Nephron (organoid): ENCODE data around the gene CACNA1I.

Experiments
- H3K27ac Mint-ChIP-seq, 3 experiments: 2 replicates each; pipeline ENCODE4 v1.8.0; 2020; ENCODE audit warnings: mixed read lengths in 3 of 3, mild to moderate bottlenecking in 2 of 3, moderate library complexity in 1 of 3
- H3K27me3 Mint-ChIP-seq: 2 replicates; pipeline ENCODE4 v1.8.0; 2021; ENCODE audit warnings: low read depth, mild to moderate bottlenecking, moderate library complexity, mixed read lengths
- H3K36me3 Mint-ChIP-seq: 2 replicates; pipeline ENCODE4 v1.8.0; 2020; ENCODE audit warnings: low read depth, mixed read lengths
- H3K4me1 Mint-ChIP-seq: 2 replicates; pipeline ENCODE4 v1.8.0; 2020; ENCODE audit warnings: mixed read lengths
- H3K4me3 Mint-ChIP-seq, 3 experiments: 2 replicates each; pipeline ENCODE4 v1.8.0; 2020; ENCODE audit warnings: mild to moderate bottlenecking in 3 of 3, mixed read lengths in 3 of 3, moderate library complexity in 2 of 3
- H3K9me3 Mint-ChIP-seq: 2 replicates; pipeline ENCODE4 v1.8.0; 2020; ENCODE audit warnings: mixed read lengths
- TF ChIP-seq, protein P1 (sequence below), 3 experiments: fragments of 200-600 bp; sonication (generic); IDR thresholded peaks; one replicate each; pipeline ENCODE4 v1.5.0; 2021; ENCODE audit warnings: antibody characterized with exemption in 3 of 3; ENCODE audit not compliant: unreplicated experiment in 3 of 3

Gene CACNA1I

DNA sequence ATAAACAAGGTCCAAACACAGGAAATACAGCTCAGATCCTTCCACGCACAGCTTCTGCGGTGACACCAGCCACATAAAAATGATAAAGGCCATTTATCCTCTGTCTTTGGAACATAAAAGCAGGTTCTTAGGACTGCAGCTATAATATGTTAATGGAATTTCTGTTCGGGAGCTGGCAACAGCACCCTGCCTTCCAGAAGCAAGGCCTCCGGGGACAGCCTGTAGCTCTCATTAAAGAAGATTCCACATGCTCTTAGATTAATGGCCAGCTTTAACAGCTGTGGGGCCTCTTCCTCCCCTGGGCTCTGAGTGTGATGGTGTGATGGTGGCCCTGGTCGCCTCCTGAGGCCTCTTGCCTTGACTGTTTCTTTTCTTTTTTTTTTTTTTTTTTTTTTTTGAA is 137.3 kb downstream of the CACNA1I start:
- Mint-ChIP-seq H3K4me1 (peaks cover 57% of the 10 kb centered on the region), H3K27me3 (peaks cover 61% of the 10 kb centered on the region), H3K27ac (peak overlapping the region in 1 of 3 experiments; percentile 46), H3K36me3 (no peaks in the 10 kb centered on the region), H3K4me3 (no peak overlapping the region), H3K9me3 (no peaks in the 10 kb centered on the region)
- TF ChIP-seq, protein P1, sequence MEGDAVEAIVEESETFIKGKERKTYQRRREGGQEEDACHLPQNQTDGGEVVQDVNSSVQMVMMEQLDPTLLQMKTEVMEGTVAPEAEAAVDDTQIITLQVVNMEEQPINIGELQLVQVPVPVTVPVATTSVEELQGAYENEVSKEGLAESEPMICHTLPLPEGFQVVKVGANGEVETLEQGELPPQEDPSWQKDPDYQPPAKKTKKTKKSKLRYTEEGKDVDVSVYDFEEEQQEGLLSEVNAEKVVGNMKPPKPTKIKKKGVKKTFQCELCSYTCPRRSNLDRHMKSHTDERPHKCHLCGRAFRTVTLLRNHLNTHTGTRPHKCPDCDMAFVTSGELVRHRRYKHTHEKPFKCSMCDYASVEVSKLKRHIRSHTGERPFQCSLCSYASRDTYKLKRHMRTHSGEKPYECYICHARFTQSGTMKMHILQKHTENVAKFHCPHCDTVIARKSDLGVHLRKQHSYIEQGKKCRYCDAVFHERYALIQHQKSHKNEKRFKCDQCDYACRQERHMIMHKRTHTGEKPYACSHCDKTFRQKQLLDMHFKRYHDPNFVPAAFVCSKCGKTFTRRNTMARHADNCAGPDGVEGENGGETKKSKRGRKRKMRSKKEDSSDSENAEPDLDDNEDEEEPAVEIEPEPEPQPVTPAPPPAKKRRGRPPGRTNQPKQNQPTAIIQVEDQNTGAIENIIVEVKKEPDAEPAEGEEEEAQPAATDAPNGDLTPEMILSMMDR (IDR thresholded peaks at IDR 0.05; ENCODE audit: unreplicated experiment in 3 of 3), result no peak

DNA sequence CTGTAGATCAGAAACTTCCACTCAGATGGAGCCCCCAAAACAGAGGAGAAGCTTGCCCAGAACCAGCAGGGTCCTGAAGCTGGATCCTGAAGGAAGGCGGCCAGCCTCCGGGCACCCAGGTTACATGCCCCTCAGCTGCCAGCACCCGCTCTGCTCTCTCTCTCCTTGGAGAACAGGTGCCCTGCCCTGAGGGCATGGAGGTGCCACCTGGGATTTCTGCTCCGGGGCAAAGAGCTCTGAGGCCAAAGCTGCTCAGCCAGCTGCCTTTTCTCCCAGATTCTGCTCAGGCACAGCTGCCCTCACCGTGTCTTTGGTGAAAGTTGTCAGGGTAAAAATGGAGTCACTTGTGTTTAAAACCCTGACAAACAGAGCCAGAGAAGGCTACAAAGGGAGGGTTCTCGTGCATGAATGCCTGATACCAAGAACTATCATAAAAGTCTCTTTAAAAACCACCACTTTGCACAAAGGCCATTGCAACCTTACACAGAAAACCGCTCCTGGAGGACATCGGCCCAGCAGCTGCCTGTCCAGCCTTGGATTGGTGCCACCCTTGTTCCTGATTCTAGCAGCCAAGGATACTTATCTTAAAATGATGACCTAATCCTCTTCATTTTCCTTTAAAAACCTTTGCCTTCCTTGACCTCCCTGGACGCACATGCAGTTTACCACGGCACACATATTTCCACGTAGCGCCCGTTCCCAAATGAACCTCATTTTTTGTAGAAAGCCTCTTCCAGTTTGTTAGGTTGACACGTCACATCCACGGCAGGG is 140.0 kb downstream of the CACNA1I start:
- peaks cover 45% of the 10 kb centered on the region for H3K4me1 Mint-ChIP-seq
- H3K27ac Mint-ChIP-seq, result peak overlapping the region in 1 of 3 experiments; percentile 32
- no peaks in the 10 kb centered on the region for H3K36me3 Mint-ChIP-seq

DNA sequence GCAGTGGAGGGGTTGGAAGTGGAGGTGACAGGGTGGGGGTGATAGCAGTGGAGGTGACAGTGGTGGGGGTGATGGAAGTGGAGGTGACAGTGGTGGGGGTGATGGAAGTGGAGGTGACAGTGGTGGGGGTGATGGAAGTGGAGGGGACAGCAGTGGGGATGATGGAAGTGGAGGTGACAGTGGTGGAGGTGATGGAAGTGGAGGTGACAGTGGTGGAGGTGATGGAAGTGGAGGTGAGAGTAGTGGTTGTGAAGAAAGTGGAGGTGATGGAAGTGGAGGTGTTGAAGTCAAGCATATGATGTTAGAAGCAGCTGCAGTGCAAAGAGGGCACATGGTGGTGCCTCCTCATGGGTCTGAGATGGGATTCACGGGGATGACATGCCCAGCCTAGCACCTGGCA is 141.5 kb downstream of the CACNA1I start:
- TF ChIP-seq, protein P1 (IDR thresholded peaks at IDR 0.05; ENCODE audit: unreplicated experiment in 3 of 3), result no peak
- H3K36me3 Mint-ChIP-seq, result no peaks in the 10 kb centered on the region
- no peak overlapping the region for H3K27ac Mint-ChIP-seq
- no peak overlapping the region for H3K4me3 Mint-ChIP-seq
- H3K4me1 Mint-ChIP-seq, result peaks cover 39% of the 10 kb centered on the region
- H3K9me3 Mint-ChIP-seq, result no peaks in the 10 kb centered on the region
- peaks cover 65% of the 10 kb centered on the region for H3K27me3 Mint-ChIP-seq

More for the DNA sequence above, 140.0 kb downstream of the CACNA1I start:
- H3K4me3 Mint-ChIP-seq, result peak overlapping the region in 1 of 3 experiments; percentile 20
- TF ChIP-seq, protein P1 (IDR thresholded peaks at IDR 0.05; ENCODE audit: unreplicated experiment in 3 of 3), result no peak
- peaks cover 60% of the 10 kb centered on the region for H3K27me3 Mint-ChIP-seq
- H3K9me3 Mint-ChIP-seq, result no peaks in the 10 kb centered on the region

DNA sequence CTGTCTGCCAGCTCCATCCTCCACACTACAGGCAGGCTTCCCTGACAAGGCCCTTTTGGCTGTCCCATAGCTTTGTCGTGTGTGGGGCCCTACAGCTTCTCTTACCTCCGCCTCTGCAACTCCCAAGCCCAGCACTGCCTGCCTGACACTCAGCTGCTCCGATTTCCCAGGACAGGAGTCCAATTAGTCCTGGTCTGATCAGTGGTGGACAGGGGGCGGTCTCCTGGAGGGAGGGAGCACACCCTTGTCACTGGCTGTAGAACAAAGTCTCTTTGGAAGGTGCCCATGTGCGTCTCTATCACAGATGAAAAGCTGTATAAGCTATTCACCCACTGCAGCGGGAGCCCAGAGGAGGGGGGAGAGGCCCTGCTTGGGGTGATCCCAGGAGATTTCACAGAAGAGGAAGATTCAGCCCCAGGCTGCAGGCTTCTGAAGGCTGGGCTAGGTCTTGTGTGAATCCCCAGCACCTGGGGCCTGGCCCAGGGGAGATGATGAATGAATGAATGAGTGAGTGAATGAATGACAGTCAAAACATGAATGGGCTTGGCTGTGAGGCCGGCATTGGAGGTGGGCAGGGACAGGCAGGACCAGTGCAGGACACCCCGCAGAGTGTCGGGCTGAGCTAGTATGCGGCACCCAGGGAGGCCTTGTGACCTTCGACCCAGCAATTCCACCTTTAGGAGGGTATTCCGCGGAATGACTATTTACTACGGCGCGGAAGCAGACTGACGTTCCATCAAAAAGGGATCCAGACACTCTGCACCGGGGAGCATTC is 142.4 kb downstream of the CACNA1I start:
- peaks cover 38% of the 10 kb centered on the region for H3K4me1 Mint-ChIP-seq
- H3K4me3 Mint-ChIP-seq, result no peak overlapping the region
- peaks cover 68% of the 10 kb centered on the region for H3K27me3 Mint-ChIP-seq
- H3K9me3 Mint-ChIP-seq, result no peaks in the 10 kb centered on the region
- H3K36me3 Mint-ChIP-seq, result no peaks in the 10 kb centered on the region
- TF ChIP-seq, protein P1 (IDR thresholded peaks at IDR 0.05; ENCODE audit: unreplicated experiment in 3 of 3), result no peak
- no peak overlapping the region for H3K27ac Mint-ChIP-seq

DNA sequence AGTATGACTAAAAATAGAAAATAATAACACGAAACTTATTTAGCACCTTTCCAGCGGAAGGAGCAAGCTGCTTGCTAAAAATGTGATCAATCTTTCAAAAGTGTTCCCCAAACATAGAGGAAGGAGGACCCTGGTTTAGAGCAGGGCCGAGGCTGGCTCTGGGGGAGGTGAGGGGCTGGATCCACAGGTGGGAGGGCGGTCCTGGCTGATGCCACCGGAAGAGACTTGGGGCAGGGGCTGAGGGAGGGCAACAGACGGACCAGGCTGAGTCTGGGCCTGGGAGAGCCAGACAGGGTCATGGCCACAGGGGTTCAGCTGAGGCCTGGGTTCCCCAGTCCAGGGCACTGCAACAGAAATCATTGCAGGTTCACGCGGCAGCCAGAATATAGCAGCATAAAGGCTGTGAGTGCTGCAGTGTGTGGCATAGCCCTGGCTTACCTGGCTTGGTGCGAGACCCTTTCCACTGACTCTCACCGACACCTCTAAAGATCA is 143.3 kb downstream of the CACNA1I start:
- Mint-ChIP-seq H3K27ac (no peak overlapping the region), H3K4me1 (peaks cover 34% of the 10 kb centered on the region), H3K36me3 (no peaks in the 10 kb centered on the region), H3K9me3 (no peaks in the 10 kb centered on the region), H3K4me3 (no peak overlapping the region), H3K27me3 (peaks cover 65% of the 10 kb centered on the region)
- TF ChIP-seq, protein P1 (IDR thresholded peaks at IDR 0.05; ENCODE audit: unreplicated experiment in 3 of 3), result no peak
